Gastrocnemius medialis (tissue), 4 donors: ENCODE results near the gene ANXA2.

ENCODE experiments used
- CTCF ChIP-seq, 5 experiments: fragments of 450-650 bp in 3 of 5; fragments of 200-600 bp in 2 of 5; sonication (generic) in 2 of 5; IDR thresholded peaks in 4 of 5; conservative IDR thresholded peaks in 1 of 5; 1 replicate in 4 of 5; 2 replicates in 1 of 5; pipeline ENCODE4 v1.5.1; 2016 to 2019; ENCODE audit warnings: antibody characterized with exemption in 5 of 5, mild to moderate bottlenecking in 3 of 5, moderate library complexity in 3 of 5
- POLR2A ChIP-seq, 2 donors: fragments of 450-650 bp; IDR thresholded peaks; one replicate each; pipeline ENCODE4 v1.6.1; 2017; ENCODE audit warnings: antibody characterized with exemption in 2 of 2, mild to moderate bottlenecking in 2 of 2, moderate library complexity in 2 of 2

DNA sequence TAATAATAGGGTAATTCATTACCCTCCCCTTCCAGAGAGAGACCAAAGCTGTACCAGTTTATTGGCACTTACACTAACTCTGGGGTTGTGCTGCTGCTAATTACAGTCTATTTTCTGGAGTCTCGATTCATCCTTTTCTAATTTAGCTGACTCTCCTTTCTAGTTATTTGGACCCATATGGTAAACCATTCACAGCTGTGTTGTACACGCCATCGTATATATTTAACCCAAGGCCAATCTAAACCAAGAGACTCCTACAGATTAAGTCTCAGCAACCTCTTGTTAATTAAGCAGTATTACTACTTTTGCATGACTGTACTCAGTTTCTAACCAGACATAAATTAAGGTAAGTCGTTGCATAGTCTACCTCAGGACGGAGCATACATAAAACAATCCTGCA is 22.5 kb downstream of the ANXA2 start:
- no peak for TF ChIP-seq CTCF (IDR thresholded peaks at IDR 0.05 in 4 of 5, conservative IDR thresholded peaks at IDR 0.05 in 1 of 5)
- TF ChIP-seq POLR2A (IDR thresholded peaks at IDR 0.05) = no peak
